Forelimb muscle (tissue), 1 donor: ENCODE results near the gene GRXCR2. TPM values are rescaled to one million over a fixed set of nuclear protein-coding genes. Genes with fewer than 3 reads are reported as not detected.
"Not testable (repeated sequence)": the region's sequence is repeated elsewhere in the genome, so short reads cannot be mapped to it uniquely, and the experiment has no call there.

Source experiments
- DNase-seq: peaks from one replicate; pipeline ENCODE4 v3.0.0-alpha.2; 2013; ENCODE audit warnings: low read depth
- polyA plus RNA-seq: library from polyadenylated mRNA; unstranded; fragments of 120-200 nt; gene quantifications from one replicate; pipeline ENCODE4 v1.2.1, GENCODE V29; 2013; ENCODE audit not compliant: insufficient read length

The GRXCR2 gene, protein sequence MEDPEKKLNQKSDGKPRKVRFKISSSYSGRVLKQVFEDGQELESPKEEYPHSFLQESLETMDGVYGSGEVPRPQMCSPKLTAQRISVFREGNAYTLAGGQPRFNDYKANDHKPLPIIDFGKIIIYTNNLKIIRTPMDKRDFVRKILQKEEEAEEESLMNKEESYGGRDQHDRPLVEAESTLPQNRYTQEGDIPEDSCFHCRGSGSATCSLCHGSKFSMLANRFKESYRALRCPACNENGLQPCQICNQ
- polyA plus RNA-seq, result not detected

- DNase-seq, result no peak
Observed at GRCh38 chr5:145872914-145873313, at the start of gene GRXCR2. GRXCR2 (minus strand) TSS chr5:145873014; CDS start chr5:145872968, 46 bp downstream.

GRCh38 chr5:145922059-145922458, 49.2 kb upstream of the GRXCR2 start:
- DNase-seq, result no peak

GRCh38 chr5:145921211-145921610, 48.4 kb upstream of the GRXCR2 start:
- DNase-seq, result no peak

DNA sequence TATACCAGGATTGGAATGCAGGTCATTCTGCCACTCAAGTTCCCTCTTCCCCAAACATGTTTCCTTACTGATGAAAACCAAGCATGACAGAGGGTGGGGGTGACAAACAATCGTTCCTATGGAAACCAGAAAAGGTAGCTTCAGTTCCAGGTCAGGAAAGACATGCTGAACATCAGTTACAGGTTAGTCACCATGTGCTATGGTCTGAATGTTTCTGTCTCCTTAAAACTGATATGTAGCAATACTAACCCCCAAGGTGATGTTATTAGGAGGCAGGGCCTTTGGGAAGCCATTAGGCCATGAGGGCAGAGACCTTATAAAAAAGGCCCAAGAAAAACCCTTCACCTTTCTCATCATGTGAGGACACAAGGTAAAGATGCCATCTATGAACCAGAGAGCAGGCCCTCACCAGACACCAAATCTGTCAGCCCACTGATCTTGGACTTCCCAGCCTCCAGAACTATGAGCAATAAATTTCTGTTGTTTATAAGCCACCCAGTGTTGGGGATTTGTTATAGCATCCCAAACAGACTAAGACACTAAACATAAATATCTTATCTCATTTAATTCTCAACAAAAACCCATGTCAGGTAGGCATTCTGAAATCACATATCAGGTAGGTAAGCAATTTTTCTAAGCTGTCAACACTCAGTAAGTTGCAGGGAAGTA, 47.9 kb upstream of the GRXCR2 start:
- no peak for DNase-seq

- no peak for DNase-seq
Observed at GRCh38 chr5:145919413-145919812, 46.6 kb upstream of the GRXCR2 start.

GRCh38 chr5:145918397-145918796, 45.6 kb upstream of the GRXCR2 start:
- DNase-seq, result no peak

DNA sequence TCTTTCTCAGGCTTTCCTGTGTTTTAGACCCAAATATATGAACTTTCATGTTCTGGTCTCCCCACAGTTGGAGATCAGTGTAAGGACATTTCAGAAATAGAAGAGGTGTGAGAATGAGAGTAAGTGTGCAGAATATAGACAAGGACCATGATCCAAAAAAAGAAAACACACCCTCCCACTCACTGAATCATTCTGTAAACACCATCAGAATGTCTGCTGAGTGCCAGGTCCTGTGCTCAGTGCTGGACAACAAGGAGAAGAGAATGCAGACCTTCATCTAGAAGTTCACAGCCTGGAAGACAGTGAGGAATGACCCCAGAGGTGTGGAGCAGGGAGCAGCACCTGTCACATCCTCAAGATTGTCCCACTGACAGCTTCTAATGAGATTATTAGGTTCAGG, 44.5 kb upstream of the GRXCR2 start:
- no peak for DNase-seq

DNA sequence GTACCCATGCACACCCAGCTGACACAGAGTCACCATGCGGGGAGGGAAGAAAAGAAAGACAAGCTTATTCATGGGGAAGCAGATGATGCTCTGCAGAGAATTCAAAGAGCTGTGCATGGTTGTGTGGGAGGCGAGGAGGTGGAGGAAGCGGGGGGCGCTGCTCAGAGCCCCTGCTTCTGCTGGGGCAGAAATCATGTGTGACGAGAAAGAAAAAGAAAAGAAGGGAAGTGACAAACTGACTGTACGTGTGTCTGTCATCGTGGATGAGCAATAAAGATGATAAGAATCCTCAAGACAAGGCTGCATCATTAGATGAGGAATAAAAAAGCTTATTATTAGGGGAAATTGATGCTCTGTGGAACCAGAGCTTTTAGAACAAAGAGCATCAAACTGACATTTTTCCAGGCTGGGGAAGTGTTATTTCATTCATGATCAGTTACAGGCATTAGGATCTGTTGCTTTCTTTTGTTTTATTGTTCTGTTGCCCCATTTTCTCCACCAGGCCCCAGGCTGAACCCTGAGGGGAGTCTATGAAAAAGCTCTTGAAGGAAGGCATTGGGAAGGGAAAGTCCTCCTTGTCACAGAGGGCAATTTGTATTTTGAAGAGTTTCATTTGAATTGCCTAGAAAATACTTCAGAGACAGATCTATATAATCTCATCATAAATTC, 43.3 kb upstream of the GRXCR2 start:
- no peak for DNase-seq

- DNase-seq, result no peak
Observed at GRCh38 chr5:145913701-145914100, 40.9 kb upstream of the GRXCR2 start.

GRCh38 chr5:145912594-145912993, 39.8 kb upstream of the GRXCR2 start:
- no peak for DNase-seq

- DNase-seq, result no peak
Observed at GRCh38 chr5:145912019-145912418, 39.2 kb upstream of the GRXCR2 start.

- no peak for DNase-seq
Observed at GRCh38 chr5:145911164-145911563, 38.4 kb upstream of the GRXCR2 start.

DNA sequence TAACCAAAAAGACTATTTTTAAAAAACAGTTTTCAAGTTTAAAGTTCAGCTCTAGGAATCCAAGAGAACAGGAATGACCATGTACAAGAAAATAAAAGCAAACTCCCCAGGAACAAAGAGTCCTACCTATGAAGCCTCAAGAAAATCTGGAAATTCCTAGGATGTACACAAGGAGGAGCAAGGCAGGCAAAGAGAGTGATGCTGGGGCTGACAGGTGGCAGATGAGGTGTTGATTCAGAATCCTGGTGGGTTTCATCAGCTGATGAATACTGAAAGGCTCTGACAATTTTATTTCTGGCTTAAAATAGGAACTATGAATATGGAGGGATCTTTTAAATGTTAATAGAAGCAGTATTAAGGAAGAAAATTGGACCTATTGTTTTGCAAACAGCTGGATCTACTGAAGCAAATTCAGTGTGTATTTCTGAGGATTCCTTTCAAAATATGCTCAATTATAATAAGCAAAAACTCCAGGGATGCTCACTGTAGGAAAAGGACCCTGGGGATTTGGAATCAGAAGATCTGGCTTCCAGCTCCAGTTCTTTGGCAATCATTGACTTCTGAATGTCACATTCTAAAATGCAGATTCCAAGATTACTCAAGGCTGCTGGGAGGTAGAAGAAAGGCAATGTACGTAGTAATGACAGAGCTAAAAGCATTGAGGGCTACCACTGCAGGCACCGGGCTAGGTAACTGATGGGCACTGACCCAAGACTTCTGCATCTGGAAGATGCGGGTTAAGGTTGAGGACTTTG, 35.6 kb upstream of the GRXCR2 start:
- no peak for DNase-seq

- no peak for DNase-seq
Observed at GRCh38 chr5:145906401-145906800, 33.6 kb upstream of the GRXCR2 start.

- DNase-seq, result no peak
Observed at GRCh38 chr5:145904743-145905142, 31.9 kb upstream of the GRXCR2 start.

GRCh38 chr5:145903867-145904266, 31.1 kb upstream of the GRXCR2 start:
- DNase-seq, result no peak

GRCh38 chr5:145903113-145903512, 30.3 kb upstream of the GRXCR2 start:
- no peak for DNase-seq

GRCh38 chr5:145902421-145902820, 29.6 kb upstream of the GRXCR2 start:
- no peak for DNase-seq

DNA sequence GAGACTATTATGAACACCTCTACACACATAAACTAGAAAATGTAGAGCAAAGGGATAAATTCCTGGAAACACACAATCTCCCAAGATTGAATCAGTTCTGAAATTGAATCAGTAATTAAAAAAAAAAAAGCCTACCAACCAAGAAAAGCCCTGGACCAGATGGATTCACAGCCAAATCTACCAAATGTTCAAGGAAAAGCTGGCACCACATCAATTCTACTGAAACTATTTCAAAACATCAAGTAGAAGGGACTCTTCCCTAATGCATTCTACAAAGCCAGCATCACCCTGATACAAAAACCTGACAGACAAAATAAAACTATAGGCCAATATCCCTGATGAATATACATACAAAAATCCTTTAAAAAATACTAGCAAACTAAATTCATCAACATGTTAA, 25.4 kb upstream of the GRXCR2 start:
- DNase-seq, result no peak

DNA sequence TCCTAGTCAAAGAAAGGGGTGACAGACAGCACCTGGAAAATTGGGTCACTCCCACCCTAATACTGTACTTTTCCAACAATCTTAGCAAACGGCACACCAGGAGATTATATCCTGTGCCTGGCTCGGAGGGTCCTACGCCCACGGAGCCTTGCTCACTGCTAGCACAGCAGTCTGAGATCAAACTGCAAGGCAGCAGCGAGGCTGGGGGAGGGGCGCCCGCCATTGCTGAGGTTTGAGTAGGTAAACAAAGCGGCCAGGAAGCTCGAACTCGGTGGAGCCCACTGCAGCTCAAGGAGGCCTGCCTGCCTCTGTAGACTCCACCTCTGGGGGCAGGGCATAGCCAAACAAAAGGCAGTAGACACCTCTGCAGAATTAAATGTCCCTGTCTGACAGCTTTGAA, 18.6 kb upstream of the GRXCR2 start:
- DNase-seq, result not testable (repeated sequence)

DNA sequence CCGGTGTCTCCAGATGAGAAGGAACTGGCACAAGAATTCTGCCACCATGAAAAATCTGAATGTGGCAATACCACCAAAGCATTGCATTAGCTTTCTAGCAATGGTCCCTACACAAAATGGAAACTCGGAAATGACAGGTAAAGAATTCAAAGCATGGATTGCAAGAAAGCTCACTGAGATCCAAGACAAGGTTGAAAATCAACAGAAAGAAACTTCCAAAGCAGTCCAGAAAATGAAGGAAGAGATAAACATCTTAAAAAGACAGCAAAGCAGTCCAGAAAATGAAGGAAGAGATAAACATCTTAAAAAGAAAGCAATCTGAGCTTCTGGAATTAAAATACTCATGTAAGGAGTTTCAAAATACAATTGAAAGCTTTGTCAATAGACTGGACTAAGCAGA, 16.8 kb upstream of the GRXCR2 start:
- no peak for DNase-seq

DNA sequence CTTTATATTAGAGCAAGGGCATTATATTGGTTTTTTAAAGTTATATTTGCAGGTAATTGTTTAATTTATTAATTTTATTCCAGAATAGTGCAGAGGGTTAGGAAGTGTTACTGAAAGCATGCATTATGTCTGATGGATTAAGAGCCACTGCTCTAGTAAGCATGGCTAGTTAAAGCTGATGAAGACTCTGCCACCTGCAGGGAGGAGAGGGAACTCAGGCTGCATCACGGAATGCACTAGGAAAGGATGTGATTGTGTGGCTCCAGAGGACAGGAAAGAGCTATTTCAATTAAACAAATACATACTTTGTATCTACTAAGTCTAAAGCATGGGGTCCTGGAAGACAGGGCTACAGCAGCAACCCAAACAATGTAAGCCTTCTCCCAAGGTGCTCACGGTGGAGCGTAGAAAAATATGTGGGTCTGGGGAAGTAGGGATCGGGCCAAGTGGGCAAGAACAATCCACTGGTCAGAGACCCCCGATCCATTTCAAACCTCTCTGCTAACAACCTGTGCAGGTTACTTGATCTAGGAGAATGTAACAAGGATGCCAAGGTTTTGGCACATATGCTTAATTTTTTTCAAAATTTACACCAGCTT, 15.3 kb upstream of the GRXCR2 start:
- DNase-seq, result no peak
